Breast epithelium (tissue), 3 donors: ENCODE data around the gene B4GAT1.
"Not testable (repeated sequence)": the region's sequence is repeated elsewhere in the genome, so short reads cannot be mapped to it uniquely, and the experiment has no call there.

ENCODE experiments used
- POLR2A ChIP-seq: fragments of 450-650 bp; IDR thresholded peaks from one replicate; pipeline ENCODE4 v1.6.1; 2016; ENCODE audit warnings: antibody characterized with exemption, mild to moderate bottlenecking, moderate library complexity
- POLR2AphosphoS5 ChIP-seq, 3 donors: sonication (generic); formaldehyde crosslinking; IDR thresholded peaks; one replicate each; pipeline ENCODE4 v1.6.1; 2017; ENCODE audit warnings: antibody characterized with exemption in 3 of 3
- TF ChIP-seq, protein P1 (sequence below), 3 donors: fragments of 450-650 bp; IDR thresholded peaks; one replicate each; pipeline ENCODE4 v1.5.1; 2016 to 2017; ENCODE audit warnings: antibody characterized with exemption in 3 of 3, mild to moderate bottlenecking in 3 of 3, moderate library complexity in 3 of 3

DNA sequence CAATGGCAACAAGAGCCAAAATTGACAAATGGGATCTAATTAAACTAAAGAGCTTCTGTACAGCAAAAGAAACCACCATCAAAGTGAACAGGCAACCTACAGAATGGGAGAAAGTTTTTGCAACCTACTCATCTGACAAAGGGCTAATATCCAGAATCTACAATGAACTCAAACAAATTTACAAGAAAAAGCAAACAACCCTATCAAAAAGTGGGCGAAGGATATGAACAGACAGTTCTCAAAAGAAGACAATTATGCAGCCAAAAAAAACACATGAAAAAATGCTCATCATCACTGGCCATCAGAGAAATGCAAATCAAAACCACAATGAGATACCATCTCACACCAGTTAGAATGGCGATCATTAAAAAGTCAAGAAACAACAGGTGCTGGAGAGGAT is 27.1 kb downstream of the B4GAT1 start:
- not testable (repeated sequence) for TF ChIP-seq POLR2A; POLR2AphosphoS5 (IDR thresholded peaks at IDR 0.05)
- TF ChIP-seq, protein P1, sequence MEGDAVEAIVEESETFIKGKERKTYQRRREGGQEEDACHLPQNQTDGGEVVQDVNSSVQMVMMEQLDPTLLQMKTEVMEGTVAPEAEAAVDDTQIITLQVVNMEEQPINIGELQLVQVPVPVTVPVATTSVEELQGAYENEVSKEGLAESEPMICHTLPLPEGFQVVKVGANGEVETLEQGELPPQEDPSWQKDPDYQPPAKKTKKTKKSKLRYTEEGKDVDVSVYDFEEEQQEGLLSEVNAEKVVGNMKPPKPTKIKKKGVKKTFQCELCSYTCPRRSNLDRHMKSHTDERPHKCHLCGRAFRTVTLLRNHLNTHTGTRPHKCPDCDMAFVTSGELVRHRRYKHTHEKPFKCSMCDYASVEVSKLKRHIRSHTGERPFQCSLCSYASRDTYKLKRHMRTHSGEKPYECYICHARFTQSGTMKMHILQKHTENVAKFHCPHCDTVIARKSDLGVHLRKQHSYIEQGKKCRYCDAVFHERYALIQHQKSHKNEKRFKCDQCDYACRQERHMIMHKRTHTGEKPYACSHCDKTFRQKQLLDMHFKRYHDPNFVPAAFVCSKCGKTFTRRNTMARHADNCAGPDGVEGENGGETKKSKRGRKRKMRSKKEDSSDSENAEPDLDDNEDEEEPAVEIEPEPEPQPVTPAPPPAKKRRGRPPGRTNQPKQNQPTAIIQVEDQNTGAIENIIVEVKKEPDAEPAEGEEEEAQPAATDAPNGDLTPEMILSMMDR (IDR thresholded peaks at IDR 0.05): not testable (repeated sequence)
